ENCODE data around the gene ZXDC.

ZXDC gene

GRCh38 chr3:126432361-126433104, 43.2 kb downstream of the ZXDC start:
- Histone ChIP-seq H3K9me3 (ENCODE audit: control insufficient read depth, low read length) (no peaks in the 10 kb centered on the region), H3K4me1 (ENCODE audit: control insufficient read depth, insufficient read depth, low read length, poor library complexity, severe bottlenecking) (no peaks in the 10 kb centered on the region), H3K27ac (ENCODE audit: insufficient read depth, low read length, poor library complexity, severe bottlenecking) (no peak overlapping the region), H3K27me3 (replicated peaks; ENCODE audit: control insufficient read depth, insufficient read depth, low read length, poor library complexity, severe bottlenecking) (no peaks in the 10 kb centered on the region), H3K36me3 (ENCODE audit: control insufficient read depth, insufficient read depth, low read length) (peaks cover 16% of the 10 kb centered on the region), H3K4me3 (ENCODE audit: insufficient read depth, low read depth, low read length, poor library complexity, severe bottlenecking) (no peak overlapping the region)
- no peak for DNase-seq

- Histone ChIP-seq H3K4me3 (ENCODE audit: insufficient read depth, low read depth, low read length, poor library complexity, severe bottlenecking) (no peak overlapping the region), H3K27ac (ENCODE audit: insufficient read depth, low read length, poor library complexity, severe bottlenecking) (no peak overlapping the region), H3K4me1 (ENCODE audit: control insufficient read depth, insufficient read depth, low read length, poor library complexity, severe bottlenecking) (no peaks in the 10 kb centered on the region), H3K36me3 (ENCODE audit: control insufficient read depth, insufficient read depth, low read length) (peaks cover 5% of the 10 kb centered on the region), H3K27me3 (replicated peaks; ENCODE audit: control insufficient read depth, insufficient read depth, low read length, poor library complexity, severe bottlenecking) (no peaks in the 10 kb centered on the region), H3K9me3 (ENCODE audit: control insufficient read depth, low read length) (peaks cover under 1% of the 10 kb centered on the region)
- no peak for DNase-seq
Measured at GRCh38 chr3:126431103-126431534, 44.6 kb downstream of the ZXDC start.

GRCh38 chr3:126424751-126425150, 50.9 kb downstream of the ZXDC start:
- H3K27ac ChIP-seq (ENCODE audit: insufficient read depth, low read length, poor library complexity, severe bottlenecking): no peak overlapping the region
- H3K9me3 ChIP-seq (ENCODE audit: control insufficient read depth, low read length): peaks cover 5% of the 10 kb centered on the region
- no peaks in the 10 kb centered on the region for H3K4me1 ChIP-seq (ENCODE audit: control insufficient read depth, insufficient read depth, low read length, poor library complexity, severe bottlenecking)
- H3K4me3 ChIP-seq (ENCODE audit: insufficient read depth, low read depth, low read length, poor library complexity, severe bottlenecking): no peak overlapping the region
- no peak for DNase-seq
- H3K36me3 ChIP-seq (ENCODE audit: control insufficient read depth, insufficient read depth, low read length): no peaks in the 10 kb centered on the region
- no peaks in the 10 kb centered on the region for H3K27me3 ChIP-seq (replicated peaks; ENCODE audit: control insufficient read depth, insufficient read depth, low read length, poor library complexity, severe bottlenecking)

GRCh38 chr3:126424039-126424717, 51.5 kb downstream of the ZXDC start:
- Histone ChIP-seq H3K4me3 (ENCODE audit: insufficient read depth, low read depth, low read length, poor library complexity, severe bottlenecking) (no peak overlapping the region), H3K9me3 (ENCODE audit: control insufficient read depth, low read length) (peaks cover 5% of the 10 kb centered on the region), H3K36me3 (ENCODE audit: control insufficient read depth, insufficient read depth, low read length) (no peaks in the 10 kb centered on the region), H3K27ac (ENCODE audit: insufficient read depth, low read length, poor library complexity, severe bottlenecking) (no peak overlapping the region), H3K4me1 (ENCODE audit: control insufficient read depth, insufficient read depth, low read length, poor library complexity, severe bottlenecking) (no peaks in the 10 kb centered on the region), H3K27me3 (replicated peaks; ENCODE audit: control insufficient read depth, insufficient read depth, low read length, poor library complexity, severe bottlenecking) (no peaks in the 10 kb centered on the region)
- no peak for DNase-seq

- Histone ChIP-seq H3K4me3 (ENCODE audit: insufficient read depth, low read depth, low read length, poor library complexity, severe bottlenecking) (no peak overlapping the region), H3K9me3 (ENCODE audit: control insufficient read depth, low read length) (peaks cover 5% of the 10 kb centered on the region), H3K27me3 (replicated peaks; ENCODE audit: control insufficient read depth, insufficient read depth, low read length, poor library complexity, severe bottlenecking) (no peaks in the 10 kb centered on the region), H3K27ac (ENCODE audit: insufficient read depth, low read length, poor library complexity, severe bottlenecking) (no peak overlapping the region), H3K36me3 (ENCODE audit: control insufficient read depth, insufficient read depth, low read length) (no peaks in the 10 kb centered on the region), H3K4me1 (ENCODE audit: control insufficient read depth, insufficient read depth, low read length, poor library complexity, severe bottlenecking) (no peaks in the 10 kb centered on the region)
- DNase-seq: no peak
Measured at GRCh38 chr3:126423191-126424038, 52.3 kb downstream of the ZXDC start.

GRCh38 chr3:126422571-126423091, 53.1 kb downstream of the ZXDC start:
- H3K9me3 ChIP-seq (ENCODE audit: control insufficient read depth, low read length): peaks cover 5% of the 10 kb centered on the region
- DNase-seq: no peak
- H3K27me3 ChIP-seq (replicated peaks; ENCODE audit: control insufficient read depth, insufficient read depth, low read length, poor library complexity, severe bottlenecking): no peaks in the 10 kb centered on the region
- H3K4me1 ChIP-seq (ENCODE audit: control insufficient read depth, insufficient read depth, low read length, poor library complexity, severe bottlenecking): no peaks in the 10 kb centered on the region
- H3K36me3 ChIP-seq (ENCODE audit: control insufficient read depth, insufficient read depth, low read length): no peaks in the 10 kb centered on the region
- H3K27ac ChIP-seq (ENCODE audit: insufficient read depth, low read length, poor library complexity, severe bottlenecking): no peak overlapping the region
- no peak overlapping the region for H3K4me3 ChIP-seq (ENCODE audit: insufficient read depth, low read depth, low read length, poor library complexity, severe bottlenecking)

GRCh38 chr3:126422121-126422520, 53.6 kb downstream of the ZXDC start:
- no peak overlapping the region for H3K4me3 ChIP-seq (ENCODE audit: insufficient read depth, low read depth, low read length, poor library complexity, severe bottlenecking)
- DNase-seq: no peak

GRCh38 chr3:126421573-126422119, 54.0 kb downstream of the ZXDC start:
- Histone ChIP-seq H3K27me3 (replicated peaks; ENCODE audit: control insufficient read depth, insufficient read depth, low read length, poor library complexity, severe bottlenecking) (no peaks in the 10 kb centered on the region), H3K27ac (ENCODE audit: insufficient read depth, low read length, poor library complexity, severe bottlenecking) (no peak overlapping the region), H3K4me1 (ENCODE audit: control insufficient read depth, insufficient read depth, low read length, poor library complexity, severe bottlenecking) (no peaks in the 10 kb centered on the region), H3K9me3 (ENCODE audit: control insufficient read depth, low read length) (peaks cover 5% of the 10 kb centered on the region), H3K36me3 (ENCODE audit: control insufficient read depth, insufficient read depth, low read length) (no peaks in the 10 kb centered on the region), H3K4me3 (ENCODE audit: insufficient read depth, low read depth, low read length, poor library complexity, severe bottlenecking) (no peak overlapping the region)
- DNase-seq: no peak

More at GRCh38 chr3:126422121-126422520, 53.6 kb downstream of the ZXDC start:
- H3K4me1 ChIP-seq (ENCODE audit: control insufficient read depth, insufficient read depth, low read length, poor library complexity, severe bottlenecking): no peaks in the 10 kb centered on the region
- H3K27me3 ChIP-seq (replicated peaks; ENCODE audit: control insufficient read depth, insufficient read depth, low read length, poor library complexity, severe bottlenecking): no peaks in the 10 kb centered on the region
- no peaks in the 10 kb centered on the region for H3K36me3 ChIP-seq (ENCODE audit: control insufficient read depth, insufficient read depth, low read length)
- H3K27ac ChIP-seq (ENCODE audit: insufficient read depth, low read length, poor library complexity, severe bottlenecking): no peak overlapping the region
- H3K9me3 ChIP-seq (ENCODE audit: control insufficient read depth, low read length): peaks cover 5% of the 10 kb centered on the region

GRCh38 chr3:126419886-126420786, 55.6 kb downstream of the ZXDC start:
- Histone ChIP-seq H3K27me3 (replicated peaks; ENCODE audit: control insufficient read depth, insufficient read depth, low read length, poor library complexity, severe bottlenecking) (no peaks in the 10 kb centered on the region), H3K27ac (ENCODE audit: insufficient read depth, low read length, poor library complexity, severe bottlenecking) (no peak overlapping the region), H3K4me3 (ENCODE audit: insufficient read depth, low read depth, low read length, poor library complexity, severe bottlenecking) (no peak overlapping the region), H3K4me1 (ENCODE audit: control insufficient read depth, insufficient read depth, low read length, poor library complexity, severe bottlenecking) (no peaks in the 10 kb centered on the region), H3K9me3 (ENCODE audit: control insufficient read depth, low read length) (no peaks in the 10 kb centered on the region), H3K36me3 (ENCODE audit: control insufficient read depth, insufficient read depth, low read length) (no peaks in the 10 kb centered on the region)
- no peak for DNase-seq

All from effector memory CD4-positive, alpha-beta T cell (primary cell).